ENCODE results near the gene PROC. TPM values are rescaled to one million over a fixed set of nuclear protein-coding genes. Genes with fewer than 3 reads are reported as not detected.

The PROC gene
- total and polyA plus RNA-seq, 2 of the 4 experiments (the other 2 are of a cell fraction): 0.07 TPM; not detected in 1

- ATAC-seq (ENCODE audit: low read depth) (no peak), DNase-seq (no peak)
- intact Hi-C loops (cut with micrococcal nuclease): no loop called here
- Histone ChIP-seq H3K9ac (ENCODE audit: low read depth, low read length) (no peak overlapping the region), H2AFZ (replicated peaks; ENCODE audit: low read length, poor library complexity) (no peak overlapping the region), H3K9me1 (ENCODE audit: insufficient read depth, low read length) (0 out of 2 replicates have a peak, but pooled peaks cover 4% of the 10 kb centered on the region), H3K23ac (ENCODE audit: low read depth, low read length) (no peak overlapping the region), H3K79me1 (ENCODE audit: low read depth in 1 of 2, low read length in 2 of 2) (no peaks in the 10 kb centered on the region), H4K8ac (ENCODE audit: low read depth in 2 of 2, low read length in 2 of 2) (no peak overlapping the region), H3K36me3 (ENCODE audit: control insufficient read depth, insufficient read depth, low read length) (no peaks in the 10 kb centered on the region), H4K91ac (ENCODE audit: insufficient read depth, low read depth, low read length) (no peak overlapping the region), H3K9me3 (ENCODE audit: control insufficient read depth, insufficient read depth, low read length) (no peaks in the 10 kb centered on the region), H3K4ac (ENCODE audit: low read depth, low read length) (no peak overlapping the region; the same call in 1 of the 2 replicates), H3K18ac (ENCODE audit: low read depth, low read length) (no peak overlapping the region), H4K20me1 (ENCODE audit: insufficient read depth, low read length) (no peaks in the 10 kb centered on the region; the same call in 1 of the 2 replicates), H2BK120ac (ENCODE audit: low read depth, low read length) (no peak overlapping the region), H3K56ac (ENCODE audit: extremely low read depth, insufficient read depth, low read length) (no peak overlapping the region), H3K4me2 (ENCODE audit: low read depth, low read length) (no peak overlapping the region), H2AK9ac (replicated peaks; ENCODE audit: low read depth, low read length, poor library complexity) (no peak overlapping the region), H2AK5ac (ENCODE audit: low read depth, low read length) (no peak overlapping the region), H3K4me1 (ENCODE audit: control insufficient read depth, insufficient read depth, low read length) (peaks cover 4% of the 10 kb centered on the region; the same call in 1 of the 2 replicates), H4K5ac (ENCODE audit: low read depth, low read length) (no peak overlapping the region), H3K4me3 (ENCODE audit: insufficient read depth, low read depth, low read length) (no peak overlapping the region), H3K27ac (ENCODE audit: insufficient read depth, low read length) (no peak overlapping the region), H3K27me3 (ENCODE audit: control insufficient read depth, insufficient read depth, low read length) (peaks cover 26% of the 10 kb centered on the region), H3K14ac (replicated peaks; ENCODE audit: low read depth, low read length) (no peak overlapping the region), H2BK15ac (ENCODE audit: low read depth, low read length) (no peak overlapping the region), H2BK5ac (ENCODE audit: low read depth, low read length, poor library complexity, severe bottlenecking) (no peak overlapping the region), H2BK20ac (ENCODE audit: low read depth, low read length) (no peak overlapping the region)
- dilution Hi-C loops (cut with HindIII; ENCODE audit: low sequenced_read_pairs, unreplicated experiment): no loop called here
- ChIA-PET POLR2A (ENCODE audit: unreplicated experiment) (no interaction called here), CTCF (no interaction called here)
- TF ChIP-seq MAFK (IDR thresholded peaks at IDR 0.05; ENCODE audit: low read depth, low read length): no peak
- BruUV-seq (replicated peaks): no TSS peak
- WGBS, 2 experiments (ENCODE audit: extremely low coverage in 2 of 2, insufficient read length in 1 of 2): 14% methylated on average over 1 of the region's 8 CpGs; no CpG with 5 or more reads in 1 of the 2 experiments
- in situ Hi-C loops (cut with MboI; ENCODE audit: low sequenced_read_pairs): no loop called here
Observed at GRCh38 chr2:127420039-127420864, 2.0 kb downstream of the PROC start.

Measured in IMR-90 (cell line).